AG09309 (cell line): ENCODE measurements around the gene MAP7D2.
A peak's percentile ranks its signal among the peaks of the same experiment; 100 is the strongest.
"Not testable (repeated sequence)": the region's sequence is repeated elsewhere in the genome, so short reads cannot be mapped to it uniquely, and the experiment has no call there.

Experiments
- DNase-seq: peaks from one replicate; pipeline ENCODE4 v3.0.0-alpha.2; 2010; ENCODE audit warnings: low read depth
- H3K4me3 ChIP-seq: 2 replicates; pipeline ENCODE4 v1.5.1; 2011; ENCODE audit warnings: mild to moderate bottlenecking, low read depth, low read length, moderate library complexity; ENCODE audit not compliant: control insufficient read depth
- CTCF ChIP-seq: IDR thresholded peaks from 2 replicates; pipeline ENCODE4 v1.5.1; 2011; ENCODE audit warnings: mild to moderate bottlenecking, low read depth, low read length, inconsistent platforms; ENCODE audit not compliant: insufficient read depth, control insufficient read depth; ENCODE audit errors: missing control alignments

The MAP7D2 gene

GRCh38 chrX:20116577-20117240 is at the start of gene MAP7D2:
Gene MAP7D2, minus strand, starts transcription at chrX:20116907. Its CDS starts 28 bp downstream, at chrX:20116879.
- DNase-seq: no peak
- TF ChIP-seq CTCF: no peak
- H3K4me3 ChIP-seq: peak within 1 kb of the TSS; percentile 19

- DNase-seq: not testable (repeated sequence)
Measured at GRCh38 chrX:20162516-20162915, 45.8 kb upstream of the MAP7D2 start.

GRCh38 chrX:20159797-20160385 is 43.2 kb upstream of the MAP7D2 start:
- H3K4me3 ChIP-seq: no peak overlapping the region
- no peak for DNase-seq
- TF ChIP-seq CTCF: no peak

More at GRCh38 chrX:20162516-20162915, 45.8 kb upstream of the MAP7D2 start:
- not testable (repeated sequence) for H3K4me3 ChIP-seq

- no peak for DNase-seq
- H3K4me3 ChIP-seq: no peak overlapping the region
- TF ChIP-seq CTCF: no peak
Measured at GRCh38 chrX:20151689-20152088, 35.0 kb upstream of the MAP7D2 start.

- DNase-seq: no peak
- TF ChIP-seq CTCF: no peak
- H3K4me3 ChIP-seq: no peak overlapping the region
Measured at GRCh38 chrX:20149326-20149725, 32.6 kb upstream of the MAP7D2 start.

GRCh38 chrX:20147561-20147960 is 30.9 kb upstream of the MAP7D2 start:
- no peak for TF ChIP-seq CTCF
- H3K4me3 ChIP-seq: no peak overlapping the region
- DNase-seq: no peak

GRCh38 chrX:20144491-20144890 is 27.8 kb upstream of the MAP7D2 start:
- H3K4me3 ChIP-seq: no peak overlapping the region
- DNase-seq: no peak
- no peak for TF ChIP-seq CTCF
